ENCODE results near the gene PPP3CB. TPM values are rescaled to one million over a fixed set of nuclear protein-coding genes. Genes with fewer than 3 reads are reported as not detected.

Gene PPP3CB
- total RNA-seq, 1 donor from 2014 or later: 47.0 TPM

GRCh38 chr10:73503037-73503436, 7.2 kb upstream of the PPP3CB start:
- Histone ChIP-seq H3K4me2 (no peak overlapping the region), H3K27me3 (no peaks in the 10 kb centered on the region), H3K27ac (no peak overlapping the region), H3K4me3 (no peak overlapping the region), H3K79me2 (ENCODE audit: low read depth) (no peaks in the 10 kb centered on the region), H3K4me1 (no peaks in the 10 kb centered on the region), H3K9ac (no peak overlapping the region), H4K20me1 (ENCODE audit: low read depth) (no peaks in the 10 kb centered on the region), H3F3A (ENCODE audit: low read depth) (no peaks in the 10 kb centered on the region), H2AFZ (replicated peaks) (no peak overlapping the region), H3K36me3 (no peaks in the 10 kb centered on the region), H3K9me3 (ENCODE audit: low read depth) (no peaks in the 10 kb centered on the region)
- H3K36me3 Mint-ChIP-seq: peaks cover 24% of the 10 kb centered on the region
- DNase-seq (ENCODE audit: low spot score): no peak
- no peak overlapping the region for H3K27ac Mint-ChIP-seq
- no peak overlapping the region for H3K4me3 Mint-ChIP-seq
- no peaks in the 10 kb centered on the region for H3K9me3 Mint-ChIP-seq
- H3K4me1 Mint-ChIP-seq: no peaks in the 10 kb centered on the region
- no peak for TF ChIP-seq CTCF (IDR thresholded peaks at IDR 0.05)
- no peak for TF ChIP-seq EZH2phosphoT487 (IDR thresholded peaks at IDR 0.05)
- TF ChIP-seq EZH2 (IDR thresholded peaks at IDR 0.05): no peak
- no peaks in the 10 kb centered on the region for H3K27me3 Mint-ChIP-seq (ENCODE audit: insufficient read depth, low read depth)

GRCh38 chr10:73501651-73502050, 5.8 kb upstream of the PPP3CB start:
- Mint-ChIP-seq H3K4me1 (peaks cover 3% of the 10 kb centered on the region), H3K4me3 (no peak overlapping the region), H3K27ac (no peak overlapping the region), H3K27me3 (ENCODE audit: insufficient read depth, low read depth) (no peaks in the 10 kb centered on the region), H3K9me3 (no peaks in the 10 kb centered on the region), H3K36me3 (peaks cover 35% of the 10 kb centered on the region)
- no peak overlapping the region for H3K4me2 ChIP-seq
- no peaks in the 10 kb centered on the region for H3K36me3 ChIP-seq
- no peak for DNase-seq (ENCODE audit: low spot score)
- no peaks in the 10 kb centered on the region for H3K79me2 ChIP-seq (ENCODE audit: low read depth)
- H4K20me1 ChIP-seq (ENCODE audit: low read depth): no peaks in the 10 kb centered on the region
- H3K4me1 ChIP-seq: peaks cover under 1% of the 10 kb centered on the region
- no peak overlapping the region for H3K27ac ChIP-seq
- H3K9me3 ChIP-seq (ENCODE audit: low read depth): no peaks in the 10 kb centered on the region
- H2AFZ ChIP-seq (replicated peaks): no peak overlapping the region
- no peak overlapping the region for H3K4me3 ChIP-seq
- H3F3A ChIP-seq (ENCODE audit: low read depth): no peaks in the 10 kb centered on the region
- no peak overlapping the region for H3K9ac ChIP-seq
- H3K27me3 ChIP-seq: no peaks in the 10 kb centered on the region
- TF ChIP-seq EZH2 (IDR thresholded peaks at IDR 0.05): no peak
- no peak for TF ChIP-seq CTCF (IDR thresholded peaks at IDR 0.05)
- no peak for TF ChIP-seq EZH2phosphoT487 (IDR thresholded peaks at IDR 0.05)

GRCh38 chr10:73497623-73498022, 1.8 kb upstream of the PPP3CB start:
- Histone ChIP-seq H3K36me3 (no peaks in the 10 kb centered on the region), H3K9me3 (ENCODE audit: low read depth) (no peaks in the 10 kb centered on the region), H2AFZ (replicated peaks) (no peak overlapping the region), H3F3A (ENCODE audit: low read depth) (peaks cover 16% of the 10 kb centered on the region), H3K9ac (no peak overlapping the region), H3K4me1 (peaks cover 12% of the 10 kb centered on the region), H3K27ac (no peak overlapping the region), H3K4me3 (no peak overlapping the region), H3K27me3 (no peaks in the 10 kb centered on the region), H3K79me2 (ENCODE audit: low read depth) (peaks cover 29% of the 10 kb centered on the region), H4K20me1 (ENCODE audit: low read depth) (no peaks in the 10 kb centered on the region), H3K4me2 (no peak overlapping the region)
- peaks cover 26% of the 10 kb centered on the region for H3K4me1 Mint-ChIP-seq
- H3K27me3 Mint-ChIP-seq (ENCODE audit: insufficient read depth, low read depth): no peaks in the 10 kb centered on the region
- peaks cover 26% of the 10 kb centered on the region for H3K36me3 Mint-ChIP-seq
- no peak overlapping the region for H3K4me3 Mint-ChIP-seq
- no peaks in the 10 kb centered on the region for H3K9me3 Mint-ChIP-seq
- DNase-seq (ENCODE audit: low spot score): no peak
- TF ChIP-seq CTCF (IDR thresholded peaks at IDR 0.05): no peak
- no peak for TF ChIP-seq EZH2 (IDR thresholded peaks at IDR 0.05)
- TF ChIP-seq EZH2phosphoT487 (IDR thresholded peaks at IDR 0.05): no peak
- no peak overlapping the region for H3K27ac Mint-ChIP-seq

All from neural progenitor cell (in vitro differentiated cells).